ENCODE data around the gene SERTAD4. TPM values are rescaled to one million over a fixed set of nuclear protein-coding genes. Genes with fewer than 3 reads are reported as not detected.

The SERTAD4 gene
- total RNA-seq, 1 experiment from 2014 or later, result 8.0 TPM

GRCh38 chr1:210233216-210233494 lies 559 bp downstream of the SERTAD4 start:
- DNase-seq (ENCODE audit: low spot score), result no peak

- DNase-seq (ENCODE audit: low spot score), result peak; percentile 78
Measured at GRCh38 chr1:210233495-210234328, 1.1 kb downstream of the SERTAD4 start.

DNA sequence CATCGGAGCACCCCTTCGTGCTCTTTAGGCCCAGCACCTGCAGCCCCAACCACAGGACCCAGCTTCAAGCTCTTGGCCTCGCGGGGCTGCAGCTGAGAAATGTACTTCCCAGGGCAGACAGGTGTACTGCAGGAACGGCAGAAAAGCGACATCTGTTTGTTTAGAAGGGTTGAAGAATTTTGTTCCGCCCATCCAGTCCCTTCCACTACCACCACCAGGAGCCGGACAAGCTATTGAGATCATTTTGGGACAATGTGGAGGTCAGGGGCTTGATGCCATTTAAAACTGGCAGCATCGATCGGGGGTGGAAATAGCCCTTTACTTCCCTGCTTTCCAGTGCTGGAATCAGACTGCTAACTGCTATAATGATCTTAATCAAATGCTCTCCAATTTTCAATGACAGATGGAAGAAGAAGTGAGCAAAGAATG lies 1.7 kb downstream of the SERTAD4 start:
- no peak for DNase-seq (ENCODE audit: low spot score)

- DNase-seq (ENCODE audit: low spot score), result no peak
Measured at GRCh38 chr1:210235363-210236053, 2.9 kb downstream of the SERTAD4 start.

GRCh38 chr1:210236386-210236839 lies 3.8 kb downstream of the SERTAD4 start:
- no peak for DNase-seq (ENCODE audit: low spot score)

GRCh38 chr1:210236840-210237409 lies 4.3 kb downstream of the SERTAD4 start:
- no peak for DNase-seq (ENCODE audit: low spot score)

GRCh38 chr1:210237479-210237878 lies 4.9 kb downstream of the SERTAD4 start:
- no peak for DNase-seq (ENCODE audit: low spot score)

DNA sequence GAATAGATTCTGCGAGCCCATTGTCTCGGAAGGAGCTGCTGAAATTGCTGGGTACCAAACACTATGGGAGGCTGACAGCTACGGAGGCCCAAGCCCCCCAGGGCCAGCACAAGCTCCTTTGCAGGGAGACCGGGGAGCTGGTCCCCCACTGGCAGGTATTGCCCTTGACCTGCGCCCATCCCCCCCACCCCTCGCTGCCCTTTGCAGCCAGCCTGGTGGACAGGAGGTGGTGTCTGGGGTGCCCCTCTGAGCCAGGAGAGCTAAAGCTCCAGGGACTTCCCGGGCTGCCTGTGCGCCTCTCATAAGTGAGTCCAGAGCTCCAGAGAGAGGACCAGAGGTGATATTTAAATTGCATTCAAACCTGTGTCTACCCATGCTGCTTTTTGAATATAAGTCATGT lies 5.4 kb downstream of the SERTAD4 start:
- no peak for DNase-seq (ENCODE audit: low spot score)

DNA sequence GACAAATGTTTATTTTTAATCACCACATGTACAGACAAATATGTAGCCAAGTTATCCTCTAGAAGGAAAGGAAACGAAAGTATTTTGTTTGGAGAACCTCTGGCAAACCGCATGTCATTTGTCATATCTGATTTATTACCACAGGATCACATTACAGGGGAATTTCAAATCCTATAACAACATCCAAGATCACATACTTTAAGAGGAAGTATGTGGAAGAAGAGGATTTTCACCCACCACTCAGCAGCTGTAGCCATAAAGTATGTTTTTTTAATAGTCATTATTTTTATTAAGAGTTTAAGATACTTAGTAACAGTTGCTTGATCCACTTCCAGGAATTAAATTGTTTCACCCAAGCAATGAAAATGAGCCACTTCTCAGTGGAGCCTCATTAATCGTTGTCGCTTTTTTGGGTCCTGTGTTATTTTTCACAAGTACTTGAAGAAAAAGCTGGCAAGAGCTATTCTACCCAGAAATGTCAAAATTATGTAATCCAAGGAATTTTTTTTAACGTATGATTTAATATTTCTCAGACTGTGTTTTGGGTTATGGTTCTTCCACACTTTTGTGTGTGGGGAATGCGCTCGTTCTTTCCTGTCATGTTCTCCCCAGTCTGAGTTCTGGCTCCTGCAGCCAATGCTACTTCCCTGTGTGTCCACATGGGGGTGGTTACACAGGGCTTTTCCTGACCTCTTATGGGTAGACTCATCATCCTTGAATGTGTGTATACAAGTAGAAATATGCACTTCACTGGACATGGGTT lies 6.9 kb downstream of the SERTAD4 start:
- peak; percentile 89 for DNase-seq (ENCODE audit: low spot score)

DNA sequence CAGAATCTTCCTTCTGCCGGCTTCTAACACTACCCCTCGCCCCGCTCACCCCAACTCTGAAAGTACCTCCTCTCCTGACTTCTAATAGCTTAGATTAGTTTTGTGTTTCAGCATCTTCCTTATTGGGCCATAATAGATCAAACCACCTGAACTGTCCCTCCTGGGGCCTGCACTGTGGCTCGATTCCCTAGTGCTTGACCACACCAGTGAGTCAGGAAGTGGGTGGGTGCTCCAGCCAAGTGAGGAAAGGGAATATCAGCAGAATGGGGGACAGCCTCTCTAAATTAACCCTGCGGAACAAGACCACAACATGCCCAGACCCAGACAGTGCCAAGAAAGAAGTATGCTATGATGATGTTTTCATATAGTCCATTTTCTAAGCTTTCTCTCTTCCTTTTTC lies 8.5 kb downstream of the SERTAD4 start:
- no peak for DNase-seq (ENCODE audit: low spot score)

GRCh38 chr1:210244746-210245367 lies 12.3 kb downstream of the SERTAD4 start:
- DNase-seq (ENCODE audit: low spot score), result peak; percentile 72

- DNase-seq (ENCODE audit: low spot score), result peak; percentile 77
Measured at GRCh38 chr1:210246447-210246846, 13.9 kb downstream of the SERTAD4 start.

- DNase-seq (ENCODE audit: low spot score), result peak; percentile 48
Measured at GRCh38 chr1:210248341-210248740, 15.7 kb downstream of the SERTAD4 start.

GRCh38 chr1:210250665-210250997 lies 18.0 kb downstream of the SERTAD4 start:
- DNase-seq (ENCODE audit: low spot score), result peak; percentile 54

- peak; percentile 92 for DNase-seq (ENCODE audit: low spot score)
Measured at GRCh38 chr1:210250998-210251679, 18.5 kb downstream of the SERTAD4 start.

GRCh38 chr1:210251680-210252490 lies 19.3 kb downstream of the SERTAD4 start:
- DNase-seq (ENCODE audit: low spot score), result no peak

DNA sequence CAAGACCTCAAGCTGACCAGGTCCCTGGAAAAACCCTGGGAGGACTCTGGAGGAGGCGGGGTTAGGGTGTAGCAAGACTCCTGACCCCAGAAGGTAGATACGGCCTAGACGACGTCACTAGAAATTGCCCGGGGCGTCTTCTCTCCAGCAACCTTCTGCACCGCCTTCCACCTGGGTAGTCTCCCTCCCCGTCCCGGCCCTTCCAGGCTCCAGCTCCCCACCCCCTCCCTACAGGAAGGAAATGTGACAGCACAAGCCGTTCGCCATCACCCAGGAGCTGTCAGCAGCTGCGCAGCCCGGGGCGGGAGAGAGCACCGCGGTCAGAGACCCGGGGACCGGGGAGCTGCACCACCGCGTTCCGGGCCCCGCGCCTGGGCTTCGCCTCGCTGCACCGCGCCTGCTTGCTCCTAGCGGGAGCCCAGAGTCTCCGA lies 20.0 kb downstream of the SERTAD4 start:
- no peak for DNase-seq (ENCODE audit: low spot score)

DNA sequence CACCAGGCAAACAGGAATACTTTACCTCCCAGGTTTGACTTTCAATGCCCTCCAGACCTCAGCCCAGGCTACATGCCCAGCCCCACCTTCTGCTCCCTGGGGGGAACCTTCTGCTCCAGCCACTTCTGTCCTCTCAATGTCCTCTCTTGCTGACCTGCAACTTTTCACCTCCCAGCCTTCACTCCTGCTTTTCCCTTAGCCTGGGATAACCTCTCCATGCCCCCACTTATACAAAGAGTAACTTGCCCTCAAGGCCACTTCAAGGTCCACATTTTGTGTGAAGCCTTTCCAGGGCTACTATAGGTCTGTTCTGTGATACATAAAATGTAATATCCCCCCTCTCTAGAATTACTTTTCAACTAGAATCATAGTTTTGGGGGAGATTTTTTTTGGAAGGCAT lies 21.7 kb downstream of the SERTAD4 start:
- no peak for DNase-seq (ENCODE audit: low spot score)

DNA sequence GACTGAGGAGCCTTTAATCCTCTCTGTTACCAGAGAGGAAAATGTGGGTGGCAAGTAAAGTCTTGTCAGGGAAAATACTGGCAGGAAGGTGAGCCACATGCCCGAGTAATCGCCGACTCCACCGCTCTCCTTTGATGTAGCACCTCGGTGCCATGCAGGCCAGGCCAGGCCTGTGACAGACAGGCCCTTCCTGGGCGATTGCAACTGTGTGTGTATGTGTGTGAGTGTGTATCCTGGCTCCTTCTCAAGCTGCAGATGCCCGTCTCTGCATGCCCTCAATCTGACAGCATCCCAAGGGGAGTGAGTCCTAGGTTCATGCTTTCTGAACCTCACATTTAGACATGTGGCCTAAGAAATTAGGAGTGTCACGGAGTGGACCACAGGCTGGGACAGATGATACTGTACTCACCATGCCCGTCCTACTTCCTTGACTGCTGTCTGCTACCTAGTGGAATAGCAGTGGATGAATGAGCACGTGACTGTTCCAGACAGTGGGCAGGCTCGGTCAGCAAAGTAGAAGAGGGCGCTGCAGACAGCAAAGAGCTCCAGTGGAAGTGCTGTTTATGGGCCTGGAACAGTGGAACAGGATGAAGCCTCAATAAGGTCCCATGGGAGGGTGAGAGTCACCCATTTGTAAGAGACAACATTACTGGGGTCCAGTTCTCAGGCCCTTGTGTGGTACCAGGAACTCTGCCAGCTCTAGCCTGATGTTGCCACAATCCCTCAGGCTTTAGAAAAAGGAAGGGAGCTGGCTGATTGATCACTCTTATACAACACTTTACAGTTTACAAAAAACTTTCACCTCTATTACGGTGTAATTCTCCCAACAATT lies 25.3 kb downstream of the SERTAD4 start:
- DNase-seq (ENCODE audit: low spot score), result no peak
